ENCODE results near the gene LRRC49.

DNA sequence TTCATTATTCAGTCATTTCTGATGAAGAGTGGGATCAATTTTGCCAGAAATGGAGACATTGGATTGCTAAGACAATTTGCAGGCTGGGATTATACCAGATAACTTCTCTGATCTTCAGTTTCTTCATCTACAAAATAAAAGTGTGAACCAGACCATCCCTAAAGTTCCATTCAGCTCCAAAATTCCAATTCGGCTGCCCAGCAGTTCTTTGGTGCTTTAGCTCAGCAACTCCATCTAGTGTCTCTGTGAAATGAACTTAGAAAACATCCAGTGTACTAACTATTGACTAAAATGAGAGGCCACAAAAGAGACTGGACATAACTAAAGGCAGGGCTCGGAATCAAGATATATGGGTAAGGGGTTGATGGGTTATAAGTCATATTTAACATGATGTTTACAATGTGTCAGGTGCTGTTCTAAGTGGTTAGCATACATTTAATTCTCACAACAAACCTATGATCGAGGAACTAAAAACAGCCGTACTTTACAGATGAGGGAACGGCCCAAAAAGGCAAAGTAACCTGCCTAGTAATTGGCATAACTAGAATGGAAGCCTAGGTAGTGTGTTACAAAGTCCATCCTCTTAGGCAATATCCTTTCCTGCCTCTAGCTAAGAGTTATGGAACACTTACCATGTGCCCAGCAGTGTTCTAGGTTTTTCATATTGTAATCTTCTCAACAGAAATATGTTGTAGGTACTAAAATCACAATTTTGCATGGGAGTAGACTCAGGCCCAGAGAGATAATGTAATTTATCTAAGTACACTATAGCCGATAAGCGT lies 17.4 kb upstream of the LRRC49 start:
- TF ChIP-seq, protein P1, sequence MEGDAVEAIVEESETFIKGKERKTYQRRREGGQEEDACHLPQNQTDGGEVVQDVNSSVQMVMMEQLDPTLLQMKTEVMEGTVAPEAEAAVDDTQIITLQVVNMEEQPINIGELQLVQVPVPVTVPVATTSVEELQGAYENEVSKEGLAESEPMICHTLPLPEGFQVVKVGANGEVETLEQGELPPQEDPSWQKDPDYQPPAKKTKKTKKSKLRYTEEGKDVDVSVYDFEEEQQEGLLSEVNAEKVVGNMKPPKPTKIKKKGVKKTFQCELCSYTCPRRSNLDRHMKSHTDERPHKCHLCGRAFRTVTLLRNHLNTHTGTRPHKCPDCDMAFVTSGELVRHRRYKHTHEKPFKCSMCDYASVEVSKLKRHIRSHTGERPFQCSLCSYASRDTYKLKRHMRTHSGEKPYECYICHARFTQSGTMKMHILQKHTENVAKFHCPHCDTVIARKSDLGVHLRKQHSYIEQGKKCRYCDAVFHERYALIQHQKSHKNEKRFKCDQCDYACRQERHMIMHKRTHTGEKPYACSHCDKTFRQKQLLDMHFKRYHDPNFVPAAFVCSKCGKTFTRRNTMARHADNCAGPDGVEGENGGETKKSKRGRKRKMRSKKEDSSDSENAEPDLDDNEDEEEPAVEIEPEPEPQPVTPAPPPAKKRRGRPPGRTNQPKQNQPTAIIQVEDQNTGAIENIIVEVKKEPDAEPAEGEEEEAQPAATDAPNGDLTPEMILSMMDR (IDR thresholded peaks at IDR 0.05): peak; percentile 44 to 56 (median 54)
- TF ChIP-seq EP300 (IDR thresholded peaks at IDR 0.05): no peak

Data from esophagus muscularis mucosa (tissue), 3 donors.